Stimulated activated CD4-positive, alpha-beta T cell treated with anti-CD3 and anti-CD28 coated beads, Interleukin-12 subunit alpha, Interleukin-12 subunit beta, amount 100 ng/mL, for 48 hours (primary cell): Measurements from ENCODE around the gene SRSF7.
"Not testable (repeated sequence)": the region's sequence is repeated elsewhere in the genome, so short reads cannot be mapped to it uniquely, and the experiment has no call there.

ENCODE experiments used
- DNase-seq, 3 donors: peaks; one replicate each; pipeline ENCODE4 v3.0.0-alpha.2; 2020; ENCODE audit warnings: low read depth in 2 of 3, low spot score in 1 of 3

The SRSF7 gene

GRCh38 chr2:38754506-38754905, 3.3 kb upstream of the SRSF7 start:
- DNase-seq: no peak

DNA sequence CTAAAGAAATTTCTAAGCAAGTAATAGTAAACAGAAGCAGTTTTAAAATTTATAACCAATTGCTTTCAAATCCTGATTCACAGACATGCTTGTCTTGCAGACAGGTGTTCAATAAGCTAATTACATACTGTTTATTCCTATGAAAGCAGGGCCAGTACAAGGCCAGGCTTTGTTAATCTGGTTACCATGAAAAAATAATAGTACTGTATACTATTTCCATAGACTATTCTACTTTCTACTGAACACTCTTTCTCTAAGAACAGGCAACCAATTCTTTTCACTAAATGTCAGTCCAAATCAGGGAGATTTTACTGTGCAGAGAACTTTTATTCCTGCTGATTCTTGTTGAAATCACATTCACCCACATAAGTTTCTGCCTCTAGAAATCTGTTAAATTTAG, 2.9 kb upstream of the SRSF7 start:
- no peak for DNase-seq

- DNase-seq: no peak
These were observed 642 bp upstream of the SRSF7 start for GRCh38 chr2:38751596-38752410.

GRCh38 chr2:38750011-38750890, 910 bp downstream of the SRSF7 start:
- peak in 2 of 3 donors; percentile 15 to 42 for DNase-seq

DNA sequence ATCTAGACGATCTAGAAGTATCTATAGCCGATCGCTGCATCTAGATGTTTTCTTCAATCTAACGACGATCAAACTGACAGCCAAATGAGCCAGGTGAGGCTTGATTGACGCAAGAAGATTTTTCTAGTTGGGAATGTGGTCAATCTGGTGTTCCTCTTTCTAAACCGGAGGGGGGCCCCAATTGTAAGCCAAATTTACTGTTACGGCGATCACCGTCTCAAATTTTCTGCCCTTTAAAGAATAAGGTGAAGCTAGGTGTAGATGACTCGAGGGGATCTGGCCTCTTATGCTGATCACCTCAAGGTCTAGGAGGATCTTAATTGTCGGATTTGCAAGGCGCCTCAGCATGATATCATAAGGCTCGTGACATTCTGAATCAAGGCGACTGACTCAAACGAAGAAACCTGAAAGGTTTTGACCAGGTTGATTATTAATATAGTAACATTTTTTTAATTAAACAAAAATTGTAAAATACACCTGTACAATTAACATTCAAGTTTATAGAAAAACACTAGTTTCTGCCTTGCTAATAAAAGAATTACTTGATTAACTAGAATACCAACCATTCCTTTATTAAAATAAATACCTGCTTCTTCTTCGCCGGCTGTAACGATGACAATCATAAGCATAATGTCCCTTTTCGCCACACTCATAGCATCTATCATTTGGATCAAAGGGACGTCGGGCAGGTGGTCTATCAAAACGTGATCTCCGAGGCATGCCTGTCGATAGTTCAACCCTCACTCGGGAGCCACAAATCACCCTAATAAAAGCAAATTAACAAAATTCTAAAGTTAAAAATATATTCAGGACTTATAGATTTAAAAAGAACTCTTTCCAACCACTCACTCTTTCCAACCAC, 2.0 kb downstream of the SRSF7 start:
- DNase-seq: no peak

DNA sequence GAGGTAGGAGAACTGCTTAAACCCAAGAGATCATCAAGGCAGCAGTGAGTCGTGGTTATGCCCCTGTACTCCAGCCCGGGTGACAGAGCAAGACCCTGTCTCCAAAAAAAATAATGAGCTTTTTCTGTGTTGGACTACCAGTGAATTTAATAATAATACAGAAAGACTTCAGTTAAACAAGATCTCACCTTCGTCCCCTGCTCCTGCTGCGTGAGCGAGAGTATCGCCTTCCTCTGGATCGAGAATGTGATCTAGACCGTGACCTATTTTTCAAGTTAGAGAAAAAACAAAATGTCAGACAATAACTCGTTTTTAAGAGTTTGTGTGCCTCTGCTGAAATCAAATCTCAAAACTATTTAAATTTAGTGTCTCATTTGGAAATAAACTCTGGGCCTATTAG, 2.8 kb downstream of the SRSF7 start:
- no peak for DNase-seq

DNA sequence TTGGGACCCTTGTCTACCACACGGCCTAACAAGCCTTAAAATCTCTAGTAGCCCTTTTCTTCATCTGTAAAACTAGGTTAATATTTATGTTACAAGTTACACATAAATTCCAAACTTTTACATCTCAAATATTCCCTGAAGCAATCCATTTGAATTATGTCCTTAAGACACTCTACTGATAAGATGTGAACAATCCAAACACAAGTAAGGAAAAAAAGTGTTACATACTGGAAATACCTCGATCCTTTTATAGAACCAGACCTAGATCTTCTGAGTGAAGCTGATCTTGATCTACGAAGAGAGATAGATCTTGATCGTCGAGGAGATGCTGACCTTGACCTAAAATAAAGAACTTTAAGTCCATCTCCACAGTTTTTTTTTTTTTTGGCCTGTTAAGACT, 3.3 kb downstream of the SRSF7 start:
- DNase-seq: no peak

- no peak for DNase-seq
These were observed 4.1 kb downstream of the SRSF7 start for GRCh38 chr2:38747007-38747424.

- no peak for DNase-seq
These were observed 5.9 kb downstream of the SRSF7 start for GRCh38 chr2:38745267-38745666.

GRCh38 chr2:38744399-38744780, 6.8 kb downstream of the SRSF7 start:
- DNase-seq: no peak

GRCh38 chr2:38743672-38744398, 7.3 kb downstream of the SRSF7 start:
- no peak for DNase-seq

- no peak for DNase-seq
These were observed 8.2 kb downstream of the SRSF7 start for GRCh38 chr2:38742797-38743559.

- no peak for DNase-seq
These were observed 10.1 kb downstream of the SRSF7 start for GRCh38 chr2:38740851-38741731.

DNA sequence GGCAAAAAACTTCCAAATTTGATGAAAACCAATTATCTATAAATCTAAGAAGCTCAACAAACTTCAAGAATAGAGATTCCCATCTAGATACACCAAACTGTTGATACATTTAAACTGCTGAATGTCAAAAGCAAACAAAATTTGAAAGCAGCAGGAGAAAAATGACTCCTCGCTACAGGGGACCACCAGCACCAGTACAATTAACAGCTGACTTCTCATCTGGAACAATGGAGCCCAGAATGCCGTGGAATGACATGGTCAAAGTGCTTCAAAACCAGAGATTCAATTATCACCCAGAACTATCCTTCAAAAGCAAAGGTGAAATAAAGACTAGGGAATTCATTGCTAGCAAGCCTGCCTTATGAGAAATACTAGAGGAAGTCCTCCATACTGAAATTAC, 11.6 kb downstream of the SRSF7 start:
- DNase-seq: no peak

- no peak for DNase-seq
These were observed 13.2 kb downstream of the SRSF7 start for GRCh38 chr2:38737925-38738324.

GRCh38 chr2:38737000-38737698, 14.0 kb downstream of the SRSF7 start:
- DNase-seq: not testable (repeated sequence)

GRCh38 chr2:38735999-38736320, 15.2 kb downstream of the SRSF7 start:
- no peak for DNase-seq

- no peak for DNase-seq
These were observed 16.7 kb downstream of the SRSF7 start for GRCh38 chr2:38734299-38735058.
